Duodenal mucosa (tissue), 2 donors: Measurements from ENCODE around the gene TMEM220.
"Not testable (repeated sequence)": the region's sequence is repeated elsewhere in the genome, so short reads cannot be mapped to it uniquely, and the experiment has no call there.

ENCODE experiments used
- H3K27ac ChIP-seq: one replicate; pipeline ENCODE4 v1.7.0; 2013; ENCODE audit warnings: low read depth, low read length
- H3K27me3 ChIP-seq, 2 donors: one replicate each; pipeline ENCODE4 v1.7.0; 2013; ENCODE audit warnings: low read length in 2 of 2, control low read depth in 1 of 2; ENCODE audit not compliant: insufficient read depth in 2 of 2, control insufficient read depth in 1 of 2
- H3K36me3 ChIP-seq, 2 donors: one replicate each; pipeline ENCODE4 v1.7.0; 2013; ENCODE audit warnings: low read length in 2 of 2, control low read depth in 1 of 2; ENCODE audit not compliant: insufficient read depth in 2 of 2, control insufficient read depth in 1 of 2
- H3K4me1 ChIP-seq, 2 donors: one replicate each; pipeline ENCODE4 v1.7.0; 2013; ENCODE audit warnings: low read length in 2 of 2, control low read depth in 1 of 2; ENCODE audit not compliant: insufficient read depth in 2 of 2, control insufficient read depth in 1 of 2
- H3K4me3 ChIP-seq, 2 donors: one replicate each; pipeline ENCODE4 v1.7.0; 2013; ENCODE audit warnings: low read length in 2 of 2, low read depth in 1 of 2
- H3K9ac ChIP-seq, 2 donors: one replicate each; pipeline ENCODE4 v1.7.0; 2013; ENCODE audit warnings: low read length in 2 of 2, low read depth in 1 of 2
- H3K9me3 ChIP-seq, 2 donors: one replicate each; pipeline ENCODE4 v1.7.0; 2013; ENCODE audit warnings: low read length in 2 of 2, control low read depth in 1 of 2; ENCODE audit not compliant: control insufficient read depth in 1 of 2

TMEM220 gene

GRCh38 chr17:10742431-10742830, 12.6 kb upstream of the TMEM220 start:
- Histone ChIP-seq H3K36me3 (no peaks in the 10 kb centered on the region), H3K9ac (no peak overlapping the region), H3K27ac (no peak overlapping the region), H3K9me3 (no peaks in the 10 kb centered on the region), H3K4me1 (peaks cover 27 to 40% of the 10 kb centered on the region in 2 donors), H3K27me3 (no peaks in the 10 kb centered on the region), H3K4me3 (no peak overlapping the region)

GRCh38 chr17:10741416-10742135, 11.8 kb upstream of the TMEM220 start:
- no peak overlapping the region for H3K9ac ChIP-seq
- no peak overlapping the region for H3K27ac ChIP-seq
- H3K9me3 ChIP-seq, result no peaks in the 10 kb centered on the region
- H3K4me3 ChIP-seq, result no peak overlapping the region
- no peaks in the 10 kb centered on the region for H3K27me3 ChIP-seq
- no peaks in the 10 kb centered on the region for H3K36me3 ChIP-seq
- H3K4me1 ChIP-seq, result peaks cover 30 to 45% of the 10 kb centered on the region in 2 donors

- H3K36me3 ChIP-seq, result no peaks in the 10 kb centered on the region
- no peak overlapping the region for H3K27ac ChIP-seq
- H3K4me3 ChIP-seq, result no peak overlapping the region
- H3K27me3 ChIP-seq, result no peaks in the 10 kb centered on the region
- H3K9ac ChIP-seq, result no peak overlapping the region
- H3K4me1 ChIP-seq, result peaks cover 22 to 33% of the 10 kb centered on the region in 2 donors
- no peaks in the 10 kb centered on the region for H3K9me3 ChIP-seq
These were observed 9.6 kb upstream of the TMEM220 start for GRCh38 chr17:10739386-10739785.

GRCh38 chr17:10738521-10739258, 8.9 kb upstream of the TMEM220 start:
- Histone ChIP-seq H3K9me3 (no peaks in the 10 kb centered on the region), H3K9ac (no peak overlapping the region), H3K4me1 (peaks cover 22 to 35% of the 10 kb centered on the region in 2 donors), H3K27me3 (no peaks in the 10 kb centered on the region), H3K36me3 (no peaks in the 10 kb centered on the region), H3K4me3 (peak overlapping the region in 1 of 2 donors; percentile 1), H3K27ac (peak overlapping the region; percentile 51)

- Histone ChIP-seq H3K27me3 (no peaks in the 10 kb centered on the region), H3K27ac (peak overlapping the region; percentile 43), H3K4me1 (peaks cover 25 to 39% of the 10 kb centered on the region in 2 donors), H3K9me3 (no peaks in the 10 kb centered on the region), H3K9ac (no peak overlapping the region), H3K4me3 (peak overlapping the region in 1 of 2 donors; percentile 1), H3K36me3 (no peaks in the 10 kb centered on the region)
These were observed 7.9 kb upstream of the TMEM220 start for GRCh38 chr17:10737736-10738135.

GRCh38 chr17:10737168-10737622, 7.4 kb upstream of the TMEM220 start:
- Histone ChIP-seq H3K27me3 (no peaks in the 10 kb centered on the region), H3K9me3 (no peaks in the 10 kb centered on the region), H3K4me1 (peaks cover 25 to 41% of the 10 kb centered on the region in 2 donors), H3K36me3 (no peaks in the 10 kb centered on the region), H3K27ac (no peak overlapping the region), H3K9ac (no peak overlapping the region), H3K4me3 (no peak overlapping the region)

- no peaks in the 10 kb centered on the region for H3K27me3 ChIP-seq
- H3K9ac ChIP-seq, result no peak overlapping the region
- no peaks in the 10 kb centered on the region for H3K9me3 ChIP-seq
- H3K27ac ChIP-seq, result no peak overlapping the region
- H3K36me3 ChIP-seq, result no peaks in the 10 kb centered on the region
- peaks cover 30 to 41% of the 10 kb centered on the region in 2 donors for H3K4me1 ChIP-seq
- no peak overlapping the region for H3K4me3 ChIP-seq
These were observed 6.0 kb upstream of the TMEM220 start for GRCh38 chr17:10735821-10736220.

- Histone ChIP-seq H3K9me3 (no peaks in the 10 kb centered on the region), H3K27me3 (no peaks in the 10 kb centered on the region), H3K4me3 (no peak overlapping the region), H3K27ac (no peak overlapping the region), H3K36me3 (no peaks in the 10 kb centered on the region), H3K9ac (no peak overlapping the region), H3K4me1 (peaks cover 30 to 41% of the 10 kb centered on the region in 2 donors)
These were observed 5.4 kb upstream of the TMEM220 start for GRCh38 chr17:10735251-10735650.

GRCh38 chr17:10733666-10734065, 3.8 kb upstream of the TMEM220 start:
- no peak overlapping the region for H3K9ac ChIP-seq
- no peak overlapping the region for H3K27ac ChIP-seq
- no peaks in the 10 kb centered on the region for H3K36me3 ChIP-seq
- no peak overlapping the region for H3K4me3 ChIP-seq
- H3K9me3 ChIP-seq, result no peaks in the 10 kb centered on the region
- peaks cover 27 to 38% of the 10 kb centered on the region in 2 donors for H3K4me1 ChIP-seq
- H3K27me3 ChIP-seq, result no peaks in the 10 kb centered on the region

GRCh38 chr17:10732121-10732520, 2.3 kb upstream of the TMEM220 start:
- H3K27ac ChIP-seq, H3K36me3 ChIP-seq, H3K9me3 ChIP-seq, H3K4me3 ChIP-seq, H3K27me3 ChIP-seq, H3K9ac ChIP-seq: not testable (repeated sequence)
- peaks cover 16 to 27% of the 10 kb centered on the region in 2 donors for H3K4me1 ChIP-seq
